Measurements from ENCODE around the gene SKI. TPM values are rescaled to one million over a fixed set of nuclear protein-coding genes. Genes with fewer than 3 reads are reported as not detected.

SKI gene
- total and polyA plus RNA-seq, 10 of the 15 experiments (the other 5 are each of a cell fraction or from before 2014, with no cell fraction given) = 0.03 to 14.9 (median 0.96) TPM

DNA sequence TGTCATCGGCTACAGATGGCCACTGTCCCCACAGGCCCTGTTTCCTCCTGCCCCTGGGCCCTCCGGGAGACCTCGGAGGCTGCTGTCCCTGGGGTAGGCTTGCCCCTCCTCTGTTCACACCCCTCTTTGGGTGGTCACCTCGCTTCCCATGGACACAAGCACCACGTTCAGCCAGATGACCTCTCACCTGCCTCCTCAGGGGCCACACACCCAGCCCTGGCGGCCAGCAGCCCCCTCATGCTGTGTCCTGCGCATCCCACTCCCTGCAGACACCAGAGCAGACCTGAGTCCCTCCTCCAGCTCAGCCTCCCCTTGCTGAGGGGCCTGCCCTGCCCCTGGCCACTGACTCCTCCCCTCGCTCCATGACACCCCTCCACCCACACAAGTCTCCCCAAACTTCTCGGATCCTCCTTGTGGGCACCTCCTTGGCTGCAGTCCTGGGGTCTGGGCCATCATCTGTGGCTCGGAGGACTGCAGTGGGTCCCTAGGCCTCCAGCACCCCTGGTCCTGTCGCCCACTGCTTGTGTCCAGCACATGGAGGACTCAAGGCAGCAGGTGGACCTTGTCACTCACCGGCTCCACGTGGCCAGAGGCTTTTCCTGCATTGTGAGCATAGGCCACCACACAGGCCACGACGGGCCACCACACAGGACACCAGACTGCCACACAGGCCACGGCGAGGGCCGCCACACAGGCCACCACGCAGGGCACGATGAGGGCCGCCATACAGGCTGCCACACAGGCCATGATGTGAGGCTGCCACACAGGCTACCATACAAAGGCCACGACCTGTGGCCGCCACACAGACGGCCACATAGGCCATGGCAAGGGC, 112.2 kb downstream of the SKI start (continued):
- TF ChIP-seq IKZF1 (conservative IDR thresholded peaks at IDR 0.05) (no peak), KLF5 (IDR thresholded peaks at IDR 0.05; ENCODE audit: partially characterized antibody) (no peak), CBX5 (IDR thresholded peaks at IDR 0.05; ENCODE audit: low read depth) (no peak), KDM1A (IDR thresholded peaks at IDR 0.05; ENCODE audit: borderline replicate concordance) (no peak), ZNF217 (IDR thresholded peaks at IDR 0.05) (no peak), TBL1XR1 (IDR thresholded peaks at IDR 0.05; ENCODE audit: low read depth, low read length) (no peak)

GRCh38 chr1:2340918-2341254, 112.8 kb downstream of the SKI start:
- ChIA-PET SMC1A (ENCODE audit: uncharacterized antibody, unreplicated experiment) (no interaction called here), RAD21 (ENCODE audit: unreplicated experiment) (no interaction called here), POLR2A (interaction anchor here (0.7 kb wide), 1 partner anchor 142 kb away, joined by 3 read pairs; no protein-coding TSS in a partner anchor), CTCF (no interaction called here)
- no peak overlapping the region for H3K9ac ChIP-seq (ENCODE audit: control insufficient read depth, insufficient read depth, low read length)
- H3K4me3 ChIP-seq = no peak overlapping the region
- DNase-seq (ENCODE audit: low read depth, low spot score) = no peak
- in situ Hi-C loops (cut with MboI) (no loop called here), intact Hi-C loops (cut with micrococcal nuclease; ENCODE audit: unreplicated experiment) (no loop called here)
- H3K27ac ChIP-seq (ENCODE audit: control insufficient read depth, insufficient read depth) = no peak overlapping the region
- WGBS (ENCODE audit: insufficient coverage, insufficient replicate concordance, low lambda C conversion rate, missing lambda C conversion rate) = 61% methylated on average over 13 of the region's 14 CpGs
- H2AFZ ChIP-seq (ENCODE audit: control insufficient read depth, low read depth, low read length) = no peak overlapping the region
- H3K4me1 ChIP-seq (ENCODE audit: control insufficient read depth, insufficient read depth, low read length) = no peaks in the 10 kb centered on the region
- no peaks in the 10 kb centered on the region for H3K36me3 ChIP-seq (ENCODE audit: control insufficient read depth in 2 of 2, insufficient read depth in 2 of 2, low read length in 1 of 2)
- H3K79me2 ChIP-seq (ENCODE audit: control insufficient read depth, insufficient read depth, low read length) = no peaks in the 10 kb centered on the region
- ATAC-seq = no peak
- BruUV-seq (replicated peaks) = no TSS peak
- H4K20me1 ChIP-seq (ENCODE audit: control insufficient read depth, insufficient read depth) = no peaks in the 10 kb centered on the region
- H3K27me3 ChIP-seq (replicated peaks in 1 of 2; ENCODE audit: control insufficient read depth in 2 of 2, insufficient read depth in 2 of 2, low read length in 1 of 2) = no peaks in the 10 kb centered on the region; a peak in 1 of 4 replicates
- TF ChIP-seq RFX5 (IDR thresholded peaks at IDR 0.05; ENCODE audit: low read depth, low read length) (no peak), MEF2B (IDR thresholded peaks at IDR 0.05; ENCODE audit: partially characterized antibody, poor library complexity, severe bottlenecking) (no peak), KLF5 (IDR thresholded peaks at IDR 0.05; ENCODE audit: partially characterized antibody) (no peak), IKZF1 (conservative IDR thresholded peaks at IDR 0.05) (no peak), CTCF (IDR thresholded peaks at IDR 0.05 in 2 of 3, conservative IDR thresholded peaks at IDR 0.05 in 1 of 3; ENCODE audit: control insufficient read depth in 2 of 3, extremely low read depth in 1 of 3, insufficient read depth in 1 of 3, low read depth in 3 of 3, low read length in 3 of 3) (no peak), ZBED1 (IDR thresholded peaks at IDR 0.05; ENCODE audit: borderline replicate concordance) (no peak), EP300 (IDR thresholded peaks at IDR 0.05; ENCODE audit: borderline replicate concordance in 1 of 2, control insufficient read depth in 1 of 2, low read depth in 2 of 2, low read length in 2 of 2) (no peak), ZNF24 (IDR thresholded peaks at IDR 0.05) (no peak), RCOR1 (conservative IDR thresholded peaks at IDR 0.05; ENCODE audit: low read depth, low read length) (no peak), IKZF2 (IDR thresholded peaks at IDR 0.05) (no peak), PML (IDR thresholded peaks at IDR 0.05; ENCODE audit: low read length) (no peak), GABPA (IDR thresholded peaks at IDR 0.05; ENCODE audit: low read depth) (no peak)
- no peak overlapping the region for H3K4me2 ChIP-seq (ENCODE audit: control insufficient read depth, insufficient read depth)
- H3K9me3 ChIP-seq (replicated peaks; ENCODE audit: control insufficient read depth, insufficient read depth, low read length) = no peaks in the 10 kb centered on the region
- no peak for FAIRE-seq
